AG20443 (cell line): ENCODE measurements around the gene TAF1A.

Experiments
- DNase-seq: peaks from one replicate; pipeline ENCODE4 v3.0.0; 2012; ENCODE audit warnings: low spot score, mixed read lengths

Gene TAF1A

GRCh38 chr1:222535455-222535854, 54.3 kb downstream of the TAF1A start:
- no peak for DNase-seq

GRCh38 chr1:222530852-222531251, 58.9 kb downstream of the TAF1A start:
- no peak for DNase-seq

- no peak for DNase-seq
Observed at GRCh38 chr1:222529916-222530315, 59.8 kb downstream of the TAF1A start.

GRCh38 chr1:222529181-222529580, 60.6 kb downstream of the TAF1A start:
- no peak for DNase-seq

- no peak for DNase-seq
Observed at GRCh38 chr1:222525951-222526350, 63.8 kb downstream of the TAF1A start.

GRCh38 chr1:222523852-222524251, 65.9 kb downstream of the TAF1A start:
- no peak for DNase-seq

- no peak for DNase-seq
Observed at GRCh38 chr1:222522105-222522915, 67.4 kb downstream of the TAF1A start.

GRCh38 chr1:222521299-222522104, 68.2 kb downstream of the TAF1A start:
- no peak for DNase-seq
